ENCODE results near the gene SLC5A4.
"Not testable (repeated sequence)": the region's sequence is repeated elsewhere in the genome, so short reads cannot be mapped to it uniquely, and the experiment has no call there.

The SLC5A4 gene

DNA sequence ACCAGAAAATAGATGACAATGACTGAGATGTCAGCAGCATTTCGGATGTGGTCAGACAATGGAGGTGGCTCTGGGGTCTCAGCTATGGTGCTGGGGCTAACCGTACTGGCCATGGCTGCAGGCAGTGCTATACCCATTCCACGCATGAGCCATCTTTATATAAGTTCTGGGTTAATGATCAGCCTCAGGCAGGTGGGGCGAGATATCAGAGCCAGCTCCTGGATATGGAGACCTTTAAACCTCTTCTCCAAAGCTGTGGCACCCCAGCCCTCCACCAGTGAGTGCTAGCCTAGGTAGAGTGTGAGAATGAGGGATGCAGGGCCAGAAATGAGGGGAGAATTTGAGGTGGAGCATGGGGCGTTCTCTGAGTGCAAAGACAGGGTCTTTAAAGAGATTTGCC is at the start of gene SLC5A4:
Gene SLC5A4 (minus strand): TSS at position 131 of the 400 bp plus-strand sequence. CDS start 18 bp downstream, at position 113.
- Mint-ChIP-seq H3K9me3 (no peaks in the 10 kb centered on the region), H3K4me1 (ENCODE audit: low read depth) (no peaks in the 10 kb centered on the region), H3K27me3 (peaks cover 37% of the 10 kb centered on the region), H3K4me3 (no peak within 1 kb of the TSS), H3K36me3 (ENCODE audit: low read depth) (no peaks in the 10 kb centered on the region), H3K27ac (no peak within 1 kb of the TSS)
- intact Hi-C loops (cut with micrococcal nuclease), result no loop called here

DNA sequence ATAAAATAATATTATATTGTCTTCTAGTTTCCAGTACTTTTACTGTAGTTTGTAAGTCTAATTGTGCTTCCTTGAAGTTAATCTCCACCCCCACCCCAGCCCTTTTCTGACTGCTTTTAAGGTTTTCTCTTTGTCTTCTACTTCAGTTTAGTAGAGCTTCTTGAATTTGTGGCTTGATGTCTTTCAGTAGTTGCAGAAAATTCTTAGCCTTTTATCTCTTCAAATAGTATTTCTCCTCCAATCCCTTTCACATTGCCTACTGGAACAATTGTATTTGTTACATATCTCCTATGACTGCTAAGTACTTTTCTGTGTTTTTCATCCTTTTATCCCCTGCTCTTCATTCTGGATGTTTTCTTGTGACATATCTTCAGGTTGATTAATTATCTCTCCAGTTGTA is 38.8 kb upstream of the SLC5A4 start:
- H3K27ac Mint-ChIP-seq; H3K9me3 Mint-ChIP-seq; H3K36me3 Mint-ChIP-seq (ENCODE audit: low read depth); H3K4me3 Mint-ChIP-seq; H3K4me1 Mint-ChIP-seq (ENCODE audit: low read depth); intact Hi-C loops (cut with micrococcal nuclease): not testable (repeated sequence)
- H3K27me3 Mint-ChIP-seq, result peaks cover 17% of the 10 kb centered on the region

DNA sequence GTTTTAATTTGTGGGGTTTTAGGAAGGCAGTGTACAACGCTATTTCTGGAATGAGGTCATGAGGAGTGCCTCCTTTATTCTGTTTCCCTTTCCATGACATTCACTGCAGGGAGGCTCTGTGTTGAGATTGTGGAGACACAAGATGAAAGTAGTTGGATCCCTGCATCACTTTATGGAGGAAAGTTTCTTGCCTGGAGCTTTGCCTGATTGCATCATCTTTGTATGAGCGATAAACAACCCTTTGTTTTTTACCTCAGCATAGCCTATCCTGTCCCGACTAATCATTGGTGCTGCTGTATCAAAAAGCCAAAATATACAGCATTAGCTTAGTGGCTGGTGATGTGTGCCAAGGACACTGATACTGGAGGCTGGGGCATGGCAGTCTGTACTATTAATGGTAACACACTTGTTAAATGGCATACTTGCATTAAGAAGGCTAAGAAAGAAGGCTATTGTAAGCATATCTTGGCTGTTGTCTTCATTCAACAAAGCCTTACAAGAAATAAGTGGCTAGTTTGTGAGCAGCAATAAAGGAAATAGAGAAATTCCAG is 31.2 kb upstream of the SLC5A4 start:
- no peaks in the 10 kb centered on the region for H3K9me3 Mint-ChIP-seq
- no peaks in the 10 kb centered on the region for H3K4me1 Mint-ChIP-seq (ENCODE audit: low read depth)
- H3K27me3 Mint-ChIP-seq, result peaks cover 20% of the 10 kb centered on the region
- no peak overlapping the region for H3K27ac Mint-ChIP-seq
- H3K4me3 Mint-ChIP-seq, result no peak overlapping the region
- H3K36me3 Mint-ChIP-seq (ENCODE audit: low read depth), result no peaks in the 10 kb centered on the region
- intact Hi-C loops (cut with micrococcal nuclease), result no loop called here

DNA sequence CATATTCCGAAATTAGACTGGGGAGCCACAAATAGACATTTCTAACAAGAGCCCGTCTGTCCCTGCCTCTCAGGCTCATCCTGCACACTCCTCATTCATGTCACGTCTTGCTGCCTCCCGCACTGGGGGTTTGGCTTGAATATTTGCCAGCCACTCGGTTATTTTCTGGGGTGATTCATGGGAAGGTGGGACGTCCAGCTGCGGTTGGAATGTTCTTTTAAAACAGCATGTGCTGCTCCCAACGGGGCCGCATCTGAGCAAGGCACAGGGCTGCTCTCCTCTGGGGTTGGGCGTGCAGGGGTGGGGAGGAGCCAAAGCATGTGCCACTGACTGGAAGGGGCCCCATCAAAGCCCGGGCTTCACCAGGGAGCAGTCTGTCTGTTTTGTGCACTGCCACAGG is 25.9 kb upstream of the SLC5A4 start:
- H3K4me3 Mint-ChIP-seq, result no peak overlapping the region
- H3K27ac Mint-ChIP-seq, result no peak overlapping the region
- H3K36me3 Mint-ChIP-seq (ENCODE audit: low read depth), result no peaks in the 10 kb centered on the region
- H3K9me3 Mint-ChIP-seq, result no peaks in the 10 kb centered on the region
- peaks cover 16% of the 10 kb centered on the region for H3K27me3 Mint-ChIP-seq
- no peaks in the 10 kb centered on the region for H3K4me1 Mint-ChIP-seq (ENCODE audit: low read depth)
- intact Hi-C loops (cut with micrococcal nuclease), result no loop called here

DNA sequence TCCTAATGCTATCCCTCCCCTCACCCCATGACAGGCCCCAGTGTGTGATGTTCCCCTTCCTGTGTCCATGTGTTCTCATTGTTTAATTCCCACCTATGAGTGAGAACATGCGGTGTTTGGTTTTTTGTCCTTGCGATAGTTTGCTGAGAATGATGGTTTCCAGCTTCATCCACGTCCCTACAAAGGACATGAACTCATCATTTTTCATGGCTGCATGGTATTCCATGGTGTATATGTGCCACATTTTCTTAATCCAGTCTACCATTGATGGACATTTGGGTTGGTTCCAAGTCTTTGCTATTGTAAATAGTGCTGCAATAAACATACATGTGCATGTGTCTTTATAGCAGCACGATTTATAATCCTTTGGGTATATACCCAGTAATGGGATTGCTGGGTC is 20.2 kb upstream of the SLC5A4 start:
- H3K27ac Mint-ChIP-seq; H3K27me3 Mint-ChIP-seq; H3K9me3 Mint-ChIP-seq; intact Hi-C loops (cut with micrococcal nuclease); H3K4me1 Mint-ChIP-seq (ENCODE audit: low read depth); H3K4me3 Mint-ChIP-seq; H3K36me3 Mint-ChIP-seq (ENCODE audit: low read depth): not testable (repeated sequence)

DNA sequence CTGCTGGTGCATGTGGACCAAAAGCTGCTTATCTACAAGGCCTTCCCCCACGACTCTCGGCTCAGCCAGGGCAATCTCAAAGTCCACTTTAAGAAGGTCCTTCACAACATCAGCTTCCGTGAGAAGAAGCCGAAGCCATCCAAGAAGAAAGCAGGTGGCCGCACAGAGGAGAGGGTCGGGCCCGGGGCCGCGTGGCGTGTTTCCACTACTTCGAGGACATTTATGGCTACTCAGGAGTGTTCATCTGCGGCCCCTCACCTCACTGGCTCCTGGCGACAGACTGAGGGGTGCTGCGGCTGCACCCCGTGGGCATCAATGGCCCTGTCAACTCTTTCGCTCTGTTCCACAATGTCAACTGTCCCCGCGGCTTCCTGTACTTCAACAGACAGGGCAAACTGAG is 16.2 kb upstream of the SLC5A4 start:
- no peak overlapping the region for H3K27ac Mint-ChIP-seq
- H3K27me3 Mint-ChIP-seq, result peaks cover 3% of the 10 kb centered on the region
- no peaks in the 10 kb centered on the region for H3K9me3 Mint-ChIP-seq
- H3K4me3 Mint-ChIP-seq, result no peak overlapping the region
- no peaks in the 10 kb centered on the region for H3K36me3 Mint-ChIP-seq (ENCODE audit: low read depth)
- intact Hi-C loops (cut with micrococcal nuclease), result no loop called here
- H3K4me1 Mint-ChIP-seq (ENCODE audit: low read depth), result no peaks in the 10 kb centered on the region

DNA sequence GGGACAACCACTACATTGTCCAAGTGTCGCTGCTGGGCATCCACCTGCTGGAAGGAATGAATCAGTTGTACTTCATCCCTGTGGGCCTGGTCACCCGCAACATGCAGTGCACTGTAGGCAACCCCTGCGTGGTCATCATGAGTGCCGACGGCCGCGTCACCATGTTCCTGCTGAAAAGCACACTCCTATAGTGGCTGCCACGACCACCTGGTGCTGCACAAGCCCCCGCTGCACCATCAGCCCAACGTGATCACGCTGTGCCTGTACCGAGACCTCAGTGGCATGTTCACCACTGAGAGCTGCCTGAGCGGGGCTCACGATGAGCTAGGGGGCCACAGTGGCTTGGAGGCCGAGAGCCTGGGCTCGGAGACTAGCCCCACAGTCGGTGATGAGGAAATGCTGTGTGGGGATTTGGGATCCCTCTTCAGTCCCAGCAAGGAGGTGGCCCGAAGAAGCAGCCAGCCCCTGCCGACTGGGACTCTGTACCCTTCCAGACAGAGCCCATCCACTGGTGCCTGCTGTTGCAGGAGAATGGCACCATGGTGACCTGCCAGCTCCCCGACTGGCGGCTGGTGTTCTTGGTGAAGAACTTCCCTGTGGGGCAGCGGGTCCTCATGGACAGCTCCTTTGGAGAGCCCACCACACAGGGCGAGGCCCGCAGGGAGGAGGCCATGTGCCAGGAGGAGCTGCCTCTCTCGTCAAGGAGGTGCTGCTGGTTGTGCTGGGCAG is 15.7 kb upstream of the SLC5A4 start:
- Mint-ChIP-seq H3K36me3 (ENCODE audit: low read depth) (no peaks in the 10 kb centered on the region), H3K4me1 (ENCODE audit: low read depth) (peaks cover 3% of the 10 kb centered on the region), H3K27me3 (peaks cover 4% of the 10 kb centered on the region), H3K27ac (no peak overlapping the region), H3K4me3 (no peak overlapping the region), H3K9me3 (no peaks in the 10 kb centered on the region)
- intact Hi-C loops (cut with micrococcal nuclease), result no loop called here

DNA sequence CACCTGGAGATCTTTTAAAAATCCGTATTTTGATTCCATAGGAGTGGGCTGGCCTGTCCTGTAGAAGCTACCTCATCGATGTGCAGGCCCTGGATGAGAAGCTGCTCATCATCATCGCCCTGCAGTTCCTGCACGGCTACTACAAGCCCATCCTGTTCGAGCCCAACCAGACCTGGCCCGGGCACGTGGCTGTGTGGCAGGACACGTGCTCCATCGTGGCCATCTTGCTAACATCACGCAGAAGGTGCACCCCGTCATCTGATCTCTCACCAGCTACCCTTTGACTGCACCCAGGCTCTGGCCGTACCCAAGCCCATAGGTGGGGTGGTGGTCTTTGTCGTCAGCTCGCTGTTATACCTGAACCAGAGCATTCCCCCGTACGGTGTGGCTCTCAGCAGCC is 14.2 kb upstream of the SLC5A4 start:
- Mint-ChIP-seq H3K36me3 (ENCODE audit: low read depth) (no peaks in the 10 kb centered on the region), H3K4me3 (no peak overlapping the region), H3K27me3 (peaks cover 4% of the 10 kb centered on the region), H3K27ac (no peak overlapping the region), H3K4me1 (ENCODE audit: low read depth) (peaks cover 5% of the 10 kb centered on the region), H3K9me3 (no peaks in the 10 kb centered on the region)
- intact Hi-C loops (cut with micrococcal nuclease), result loop anchor here (10.0 kb wide), 1 partner anchor 125 kb away; no protein-coding TSS in a partner anchor

DNA sequence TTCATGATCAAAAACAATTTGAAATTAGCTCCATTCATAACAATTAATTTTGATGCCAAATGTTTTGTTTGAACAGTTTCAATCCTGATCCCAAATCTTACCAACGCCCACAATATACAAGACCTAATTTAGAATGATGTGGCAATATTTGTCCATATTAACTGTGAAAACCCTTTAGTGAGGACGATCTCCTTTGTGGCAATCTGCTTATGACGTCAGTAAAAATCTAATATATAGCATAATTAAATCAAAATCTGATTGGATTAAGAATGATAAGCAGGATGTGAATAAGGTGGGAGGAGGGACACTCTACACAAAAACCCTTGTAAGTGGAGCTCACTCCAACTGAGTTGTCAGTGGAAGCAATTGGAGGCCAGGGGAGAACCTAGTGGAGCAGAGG is 11.9 kb upstream of the SLC5A4 start:
- Mint-ChIP-seq H3K36me3 (ENCODE audit: low read depth) (no peaks in the 10 kb centered on the region), H3K27ac (no peak overlapping the region), H3K4me1 (ENCODE audit: low read depth) (peaks cover 5% of the 10 kb centered on the region), H3K4me3 (no peak overlapping the region), H3K9me3 (no peaks in the 10 kb centered on the region), H3K27me3 (peaks cover 3% of the 10 kb centered on the region)
- intact Hi-C loops (cut with micrococcal nuclease), result loop anchor here (2.0 to 10.0 kb wide), 2 partner anchors 122 to 206 kb away; no protein-coding TSS in a partner anchor

DNA sequence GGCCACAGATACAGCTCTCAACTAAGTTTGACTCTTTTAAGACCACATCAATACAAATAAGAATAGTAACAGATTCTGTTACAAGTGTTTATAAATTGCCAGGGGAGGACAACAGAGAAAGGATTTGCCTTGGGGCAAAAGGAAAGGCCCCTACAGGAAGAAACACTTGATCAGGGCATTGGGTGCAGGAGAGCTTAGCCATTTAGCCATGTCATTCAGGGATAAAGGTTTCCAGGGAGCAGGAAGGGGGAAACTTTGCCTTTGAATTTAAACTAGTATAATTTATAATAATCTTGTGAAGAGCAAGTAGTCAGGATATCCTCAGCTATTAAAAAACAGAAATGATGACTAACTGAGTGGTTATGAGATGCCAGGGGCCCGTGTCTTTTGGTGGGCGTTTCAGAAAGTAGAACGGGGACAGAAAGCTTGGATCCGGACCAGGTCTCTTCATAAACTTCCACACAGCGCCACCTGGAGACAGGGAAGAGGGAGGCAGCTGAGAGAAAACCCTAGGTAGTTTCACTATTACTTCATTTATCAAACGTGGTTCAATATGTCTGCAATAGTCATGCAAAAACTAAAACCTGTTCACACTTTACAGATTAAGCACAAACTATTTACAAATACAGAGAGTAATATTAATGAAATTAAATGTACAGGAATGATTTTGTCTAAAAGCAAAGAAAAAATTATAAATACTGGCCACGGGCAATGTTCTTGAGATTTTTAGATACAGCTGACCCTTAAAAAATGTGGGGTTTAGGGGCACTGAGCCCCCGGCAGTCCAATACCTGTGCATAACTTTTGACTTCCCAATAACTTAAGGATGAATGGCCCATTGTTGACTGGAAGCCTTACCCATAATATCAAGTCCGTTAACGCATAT is 11.0 kb upstream of the SLC5A4 start:
- peaks cover 6% of the 10 kb centered on the region for H3K27me3 Mint-ChIP-seq
- H3K27ac Mint-ChIP-seq, result no peak overlapping the region
- no peak overlapping the region for H3K4me3 Mint-ChIP-seq
- intact Hi-C loops (cut with micrococcal nuclease), result loop anchor here (1.0 to 10.0 kb wide), 5 partner anchors 63 to 289 kb away; no protein-coding TSS in a partner anchor
- H3K36me3 Mint-ChIP-seq (ENCODE audit: low read depth), result no peaks in the 10 kb centered on the region
- no peaks in the 10 kb centered on the region for H3K9me3 Mint-ChIP-seq
- peaks cover 5% of the 10 kb centered on the region for H3K4me1 Mint-ChIP-seq (ENCODE audit: low read depth)

DNA sequence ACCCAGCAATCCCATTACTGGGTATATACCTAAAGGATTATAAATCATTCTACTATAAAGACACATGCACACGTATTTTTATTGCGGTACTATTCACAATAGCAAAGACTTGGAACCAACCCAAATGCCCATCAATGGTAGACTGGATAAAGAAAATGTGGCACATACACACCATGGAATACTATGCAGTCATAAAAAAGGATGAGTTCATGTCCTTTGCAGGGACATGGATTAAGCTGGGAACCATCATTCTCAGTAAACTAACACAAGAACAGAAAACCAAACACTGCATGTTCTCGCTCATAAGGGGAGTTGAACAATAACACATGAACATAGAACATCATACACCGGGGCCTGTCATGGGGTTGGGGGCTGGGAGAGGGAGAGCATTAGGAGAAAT is 8.5 kb upstream of the SLC5A4 start:
- not testable (repeated sequence) for H3K4me1 Mint-ChIP-seq (ENCODE audit: low read depth); H3K9me3 Mint-ChIP-seq; H3K4me3 Mint-ChIP-seq; H3K27ac Mint-ChIP-seq; H3K36me3 Mint-ChIP-seq (ENCODE audit: low read depth)
- intact Hi-C loops (cut with micrococcal nuclease), result loop anchor here (2.0 to 10.0 kb wide), 2 partner anchors 61 to 119 kb away; no protein-coding TSS in a partner anchor
- peaks cover 17% of the 10 kb centered on the region for H3K27me3 Mint-ChIP-seq

DNA sequence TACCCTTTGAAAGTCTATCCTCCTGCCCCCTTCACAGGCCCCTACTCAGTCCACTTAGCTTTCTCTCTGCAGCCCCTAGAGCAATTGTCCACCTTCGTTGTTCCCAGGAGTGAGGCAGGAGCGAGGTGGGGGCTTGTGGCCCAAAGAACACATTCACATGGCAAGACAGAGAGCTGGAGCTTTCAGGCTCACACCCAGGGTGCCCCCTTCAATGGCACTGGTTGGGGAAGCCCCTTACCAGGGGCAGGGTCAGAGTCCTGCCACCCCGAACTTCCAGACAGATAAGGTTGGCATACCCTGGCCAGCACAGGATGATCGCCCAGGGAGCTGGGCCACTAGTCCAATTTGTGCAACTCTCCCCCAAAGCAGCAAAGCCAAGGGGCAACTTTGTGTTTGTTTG is 6.2 kb upstream of the SLC5A4 start:
- Mint-ChIP-seq H3K4me1 (ENCODE audit: low read depth) (peaks cover 5% of the 10 kb centered on the region), H3K4me3 (no peak overlapping the region), H3K36me3 (ENCODE audit: low read depth) (no peaks in the 10 kb centered on the region), H3K9me3 (no peaks in the 10 kb centered on the region), H3K27me3 (peaks cover 25% of the 10 kb centered on the region), H3K27ac (no peak overlapping the region)
- intact Hi-C loops (cut with micrococcal nuclease), result loop anchor here (10.0 kb wide), 1 partner anchor 117 kb away; no protein-coding TSS in a partner anchor

DNA sequence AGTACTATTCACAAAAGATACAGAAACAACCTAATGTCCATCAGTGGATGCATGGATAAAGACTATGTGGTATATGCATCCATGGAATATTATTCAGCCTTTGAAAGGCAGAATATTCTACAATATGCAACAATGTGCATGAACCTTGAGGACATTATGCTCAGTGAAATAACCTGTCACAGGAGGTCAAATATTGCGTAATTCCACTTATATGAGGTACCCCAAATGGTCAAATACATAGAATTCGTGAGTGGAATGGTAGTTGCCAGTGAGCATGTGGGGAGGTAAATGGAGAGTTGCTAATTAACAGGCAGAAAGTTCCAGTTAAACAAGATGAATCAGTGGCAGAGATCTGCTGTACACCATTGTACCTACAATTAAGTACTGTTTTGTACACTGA is 3.6 kb upstream of the SLC5A4 start:
- Mint-ChIP-seq H3K9me3 (no peaks in the 10 kb centered on the region), H3K4me1 (ENCODE audit: low read depth) (no peaks in the 10 kb centered on the region), H3K27ac (no peak overlapping the region), H3K4me3 (no peak overlapping the region), H3K27me3 (peaks cover 35% of the 10 kb centered on the region), H3K36me3 (ENCODE audit: low read depth) (no peaks in the 10 kb centered on the region)
- intact Hi-C loops (cut with micrococcal nuclease), result no loop called here

DNA sequence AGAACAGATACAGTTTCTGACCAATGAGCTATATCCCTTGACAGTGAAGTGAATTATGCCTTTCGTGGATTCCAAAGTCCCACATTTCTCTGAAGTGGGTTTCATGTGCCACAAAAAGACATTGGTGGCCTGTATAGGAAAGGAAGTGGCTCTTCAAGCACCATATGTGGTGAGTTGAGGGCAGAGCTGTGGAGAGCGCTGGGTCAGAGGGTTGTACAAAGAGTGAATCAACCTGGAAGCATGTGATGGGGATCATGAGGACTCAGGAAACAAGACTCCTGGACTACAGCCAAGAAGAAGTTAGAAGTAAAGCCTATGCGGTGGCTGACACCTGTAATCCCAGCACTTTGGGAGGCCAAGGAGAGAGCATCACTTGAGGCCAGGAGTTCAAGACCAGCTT is 579 bp upstream of the SLC5A4 start:
- Mint-ChIP-seq H3K36me3 (ENCODE audit: low read depth) (no peaks in the 10 kb centered on the region), H3K4me3 (no peak overlapping the region), H3K4me1 (ENCODE audit: low read depth) (no peaks in the 10 kb centered on the region), H3K27ac (no peak overlapping the region), H3K9me3 (no peaks in the 10 kb centered on the region), H3K27me3 (peaks cover 39% of the 10 kb centered on the region)
- intact Hi-C loops (cut with micrococcal nuclease), result no loop called here

All from dendritic cell treated with granulocyte-macrophage colony-stimulating factor and Interleukin-4, amounts not matched to agents 40 ng/mL and 50 ng/mL, for 4 days (primary cell).